NCI-H2029 (cell line): ENCODE measurements around the gene AK8.

Experiments
- DNase-seq: peaks from one replicate; lab custom pipeline; 2025; lab: John Stamatoyannopoulos, UW

AK8 gene

GRCh38 chr9:132825430-132825829 is 52.7 kb downstream of the AK8 start:
- DNase-seq, result no peak

DNA sequence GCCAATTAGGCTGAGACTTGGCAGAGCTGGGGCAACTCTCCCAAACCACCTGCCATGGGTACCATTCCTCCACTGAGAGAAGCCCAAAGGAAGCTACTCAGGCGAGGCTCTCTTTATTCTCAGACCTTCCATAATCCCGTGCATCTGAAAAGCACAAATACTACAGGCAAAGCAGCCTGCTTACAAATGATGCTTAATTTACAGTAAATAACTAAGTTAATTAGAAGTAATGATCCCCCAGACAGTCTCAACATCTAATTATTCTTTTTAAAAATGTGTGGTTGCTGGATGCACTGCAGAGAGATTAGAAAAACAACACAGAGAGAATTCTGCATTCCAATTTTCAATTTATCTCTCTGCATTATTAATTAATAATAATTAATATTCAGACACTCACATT is 53.1 kb downstream of the AK8 start:
- DNase-seq, result no peak

DNA sequence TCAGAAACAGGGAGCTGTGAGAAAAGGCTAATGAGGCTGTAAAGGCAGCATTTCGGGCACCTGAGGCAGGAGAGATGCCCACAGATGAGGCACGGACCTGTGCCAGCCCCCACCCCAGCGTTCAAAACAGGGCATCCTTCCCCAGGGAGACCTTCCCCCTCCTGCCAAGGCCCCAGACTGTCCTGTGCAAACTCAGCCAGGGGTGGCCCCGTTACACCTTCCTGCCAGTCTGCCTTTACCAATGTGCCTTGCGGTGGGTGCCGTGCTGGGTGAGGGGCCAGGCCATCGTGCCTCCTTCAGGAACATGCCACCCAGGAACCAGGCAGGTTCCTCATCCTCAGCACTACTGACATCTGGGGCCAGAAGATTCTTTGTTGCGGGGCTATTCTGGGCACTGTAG is 53.9 kb downstream of the AK8 start:
- no peak for DNase-seq

DNA sequence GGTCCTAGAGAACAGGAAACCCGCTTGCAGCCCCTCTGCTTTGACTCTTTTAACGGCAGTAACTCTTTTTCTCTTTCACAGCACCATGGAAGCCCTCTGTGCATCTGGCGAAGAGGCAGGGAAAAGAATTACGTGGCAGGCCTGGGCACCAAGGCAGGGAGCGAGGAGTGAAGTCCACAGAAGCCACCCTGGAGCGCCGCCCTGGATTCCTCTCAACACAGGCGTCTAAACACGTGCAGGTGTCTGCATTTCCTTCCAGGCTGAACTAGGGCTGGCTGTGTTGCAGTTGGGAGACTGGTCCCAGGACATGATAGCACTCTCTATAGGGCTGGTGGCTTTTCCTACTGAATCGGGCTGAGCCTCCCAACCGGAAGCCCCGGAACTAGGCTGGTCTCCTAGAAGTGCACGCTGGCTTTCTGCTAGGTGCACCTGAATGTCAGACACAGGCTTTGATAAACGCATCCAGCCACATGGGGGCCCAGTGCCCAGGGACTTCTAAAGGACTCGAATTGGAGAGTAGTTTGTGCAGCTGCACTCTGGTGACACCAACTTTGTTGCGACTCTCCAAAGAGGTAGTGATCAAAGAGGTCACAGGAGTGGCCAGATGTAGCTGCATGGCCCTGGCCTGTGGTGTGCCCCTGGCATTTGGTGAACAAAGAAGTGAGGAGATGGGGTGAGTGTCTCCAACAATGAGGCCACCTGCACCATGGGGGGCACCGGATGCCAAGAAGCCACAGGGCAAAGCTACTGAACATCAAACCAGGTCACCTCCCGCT is 54.5 kb downstream of the AK8 start:
- DNase-seq, result no peak

DNA sequence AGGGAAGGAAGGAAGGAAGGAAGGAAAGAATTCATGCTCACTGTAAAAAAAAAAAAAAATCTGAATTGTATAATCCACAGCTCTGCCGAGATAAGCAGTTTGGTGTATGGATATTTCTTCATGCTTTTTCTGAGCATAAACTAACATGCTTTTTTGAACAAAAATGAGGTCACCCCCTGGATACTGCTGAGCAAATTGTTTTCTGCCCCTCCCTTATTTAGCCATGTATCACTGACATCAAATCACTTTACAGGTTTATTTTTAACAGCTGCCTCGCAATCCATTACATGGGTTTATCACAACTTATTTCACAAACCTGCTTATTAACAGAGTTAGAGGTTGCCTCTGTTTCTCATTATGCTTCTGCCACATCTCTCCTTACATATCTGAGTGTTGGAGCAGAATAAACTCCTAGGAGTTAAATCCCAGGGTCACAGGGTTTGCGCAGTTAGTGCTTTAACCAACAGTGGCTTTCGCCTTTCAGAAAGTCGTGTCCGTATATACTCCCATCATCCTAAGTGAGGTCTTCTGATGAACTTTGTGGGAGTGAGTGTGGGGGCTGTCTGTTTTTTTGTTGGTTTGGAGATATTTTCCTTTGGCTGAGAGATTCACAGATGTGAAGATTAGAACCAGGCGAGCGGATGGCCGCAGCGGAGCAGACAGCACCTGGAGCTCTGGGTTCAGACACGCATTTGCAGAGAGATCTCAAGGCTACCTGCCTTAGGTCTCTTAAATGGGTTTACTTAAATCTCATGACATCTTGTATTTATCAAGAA is 57.7 kb downstream of the AK8 start:
- DNase-seq, result no peak

- DNase-seq, result no peak
Measured at GRCh38 chr9:132818588-132818987, 59.5 kb downstream of the AK8 start.

DNA sequence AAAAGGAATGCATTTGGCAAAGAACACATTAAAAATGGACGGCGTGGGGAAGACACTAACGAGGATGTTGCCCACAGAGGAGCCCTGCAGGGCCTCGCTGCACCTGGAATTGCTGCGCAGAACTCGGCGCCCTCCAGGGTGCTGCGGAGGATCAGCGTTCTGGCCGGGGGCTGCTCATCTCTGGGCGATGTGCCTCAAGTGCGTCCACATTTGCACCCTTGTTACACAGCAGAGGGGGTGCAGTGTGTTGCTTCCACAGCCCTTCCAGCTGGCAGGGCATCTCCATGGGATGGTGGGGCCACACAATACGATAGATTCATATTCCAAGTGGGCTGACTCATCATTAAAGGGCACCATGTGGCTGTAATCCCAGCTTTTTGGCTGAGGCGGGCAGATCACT is 63.1 kb downstream of the AK8 start:
- DNase-seq, result no peak

GRCh38 chr9:132813115-132813771 is 64.8 kb downstream of the AK8 start:
- DNase-seq, result no peak

DNA sequence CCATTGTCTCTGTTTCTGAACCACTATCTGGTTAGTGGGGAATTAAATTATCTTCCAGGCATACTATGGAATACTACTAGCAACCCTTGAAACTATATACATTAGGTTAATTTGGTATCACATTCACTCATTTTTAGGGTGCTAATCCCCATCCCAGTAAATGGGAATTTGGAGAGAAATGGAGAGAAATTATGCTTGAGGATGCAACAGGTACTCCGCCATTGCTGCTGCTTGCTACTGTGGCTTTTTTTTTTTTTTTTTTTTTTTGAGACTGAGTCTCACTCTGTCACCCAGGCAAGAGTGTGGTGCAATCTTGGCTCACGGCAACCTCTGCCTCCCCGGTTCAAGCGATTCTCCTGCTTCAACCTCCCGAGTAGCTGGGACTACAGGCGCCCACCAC is 66.1 kb downstream of the AK8 start:
- no peak for DNase-seq

DNA sequence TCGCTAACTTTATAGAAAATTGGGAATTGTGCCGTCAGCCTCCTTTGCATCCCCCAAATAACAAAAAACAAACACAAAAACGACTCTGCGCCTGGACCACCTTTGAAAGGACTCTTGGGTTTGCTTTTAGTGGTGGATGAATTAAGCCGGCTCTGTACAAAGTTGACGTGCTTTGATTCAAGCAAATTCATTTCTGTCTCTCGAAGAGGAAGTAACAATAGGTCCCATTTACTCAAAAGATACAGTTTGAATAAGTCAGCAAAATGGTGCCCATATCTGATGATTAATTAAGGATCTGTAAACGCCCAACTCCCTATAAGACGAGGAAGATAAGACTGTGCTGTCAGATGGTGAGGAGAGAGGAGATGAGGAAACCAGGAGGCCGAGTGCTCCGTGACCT is 67.8 kb downstream of the AK8 start:
- DNase-seq, result no peak

GRCh38 chr9:132809677-132810271 is 68.3 kb downstream of the AK8 start:
- DNase-seq, result no peak

DNA sequence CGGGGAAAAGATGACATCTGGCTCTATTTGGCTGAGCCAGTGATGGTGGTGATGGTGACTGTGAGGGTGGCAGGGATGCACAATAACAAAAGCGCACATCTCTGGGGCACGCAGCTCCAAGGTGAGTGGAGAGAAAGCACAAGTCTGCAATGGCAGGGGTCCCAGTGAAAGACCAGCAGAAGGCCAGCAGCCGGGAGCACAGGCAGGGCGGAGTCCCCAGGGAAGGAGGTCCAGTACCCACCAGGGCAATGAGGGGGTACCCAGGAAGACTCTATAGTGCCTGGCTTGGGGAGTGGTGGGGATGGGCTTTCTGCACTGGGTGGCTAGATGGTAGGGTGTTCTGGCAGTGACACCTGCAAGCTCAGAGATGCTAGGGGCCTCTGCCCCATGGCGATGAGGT is 69.4 kb downstream of the AK8 start:
- DNase-seq, result no peak

DNA sequence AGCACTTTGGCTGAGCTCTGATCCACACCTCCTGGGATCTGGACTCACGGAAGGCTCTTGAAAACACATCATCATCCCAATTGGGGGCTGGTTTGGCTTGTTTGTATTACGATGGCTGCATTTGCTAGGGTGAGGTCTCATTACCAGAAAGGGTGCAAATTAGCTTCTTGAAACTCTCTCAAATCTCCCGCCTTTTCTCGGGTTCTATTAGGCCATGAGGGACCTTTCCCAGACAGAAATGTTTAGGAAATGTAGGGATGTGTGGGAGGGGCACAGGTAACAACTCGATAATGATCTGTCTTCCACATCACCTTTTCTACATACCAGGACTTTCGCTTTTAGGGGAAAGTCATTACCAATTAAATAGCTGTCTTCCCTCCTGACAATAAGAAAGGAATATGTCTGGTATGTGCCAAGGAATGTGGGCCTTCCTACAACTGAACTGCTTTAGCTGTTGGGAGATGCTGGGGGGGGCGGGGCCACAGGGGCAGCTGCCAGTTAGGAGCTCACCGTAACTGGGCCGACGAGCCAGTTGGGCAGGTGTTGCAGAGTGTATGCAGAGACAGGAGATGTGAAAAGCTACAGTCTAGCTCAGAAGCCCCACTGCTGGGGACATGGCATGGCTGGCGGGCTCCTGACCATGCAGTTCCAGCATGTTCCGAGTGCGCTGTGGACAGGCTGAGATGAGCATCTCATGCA is 71.2 kb downstream of the AK8 start:
- no peak for DNase-seq

- DNase-seq, result no peak
Measured at GRCh38 chr9:132806306-132806705, 71.8 kb downstream of the AK8 start.

- DNase-seq, result peak; percentile 9
Measured at GRCh38 chr9:132804576-132805295, 73.3 kb downstream of the AK8 start.

GRCh38 chr9:132802121-132802795 is 75.8 kb downstream of the AK8 start:
- DNase-seq, result no peak

- DNase-seq, result no peak
Measured at GRCh38 chr9:132801659-132802058, 76.4 kb downstream of the AK8 start.

DNA sequence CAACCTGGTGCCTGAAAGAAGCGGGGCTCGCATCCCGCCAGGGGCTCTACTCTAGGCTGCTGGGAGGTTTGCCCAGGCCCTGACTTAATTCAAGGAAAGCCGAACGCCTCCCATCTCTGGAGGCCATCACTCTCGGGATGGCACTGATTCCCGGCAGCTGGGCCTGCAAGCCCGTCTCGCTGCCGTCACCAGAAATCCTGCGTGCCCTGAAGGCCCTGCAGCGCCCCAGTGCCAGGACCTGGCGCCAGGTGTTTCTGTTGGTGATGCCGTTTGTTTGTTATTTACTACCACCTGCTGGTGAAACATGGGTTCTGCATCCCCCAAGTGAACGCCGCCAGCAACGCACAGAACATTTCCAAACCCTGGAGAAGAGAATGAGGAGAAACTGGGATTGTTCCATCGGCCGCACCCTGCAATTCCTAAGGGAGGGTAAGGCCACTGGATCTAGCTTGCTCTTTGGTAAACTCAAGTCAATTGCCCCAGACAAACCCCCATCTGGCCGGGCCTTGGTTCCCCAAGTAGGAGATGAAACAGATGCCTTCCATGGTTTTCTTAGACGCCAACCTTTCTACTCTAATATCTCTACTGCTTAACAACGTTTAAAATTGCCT is 77.9 kb downstream of the AK8 start:
- peak; percentile 79 for DNase-seq

GRCh38 chr9:132798817-132799790 is 79.0 kb downstream of the AK8 start:
- no peak for DNase-seq
